NCI-H1694 treated with DMSO at 0.1 percent for 48 hours (cell line): ENCODE results near the gene INTS11.

ENCODE experiments used
- DNase-seq: peaks from one replicate; lab custom pipeline; 2025; lab: John Stamatoyannopoulos, UW

INTS11 gene

DNA sequence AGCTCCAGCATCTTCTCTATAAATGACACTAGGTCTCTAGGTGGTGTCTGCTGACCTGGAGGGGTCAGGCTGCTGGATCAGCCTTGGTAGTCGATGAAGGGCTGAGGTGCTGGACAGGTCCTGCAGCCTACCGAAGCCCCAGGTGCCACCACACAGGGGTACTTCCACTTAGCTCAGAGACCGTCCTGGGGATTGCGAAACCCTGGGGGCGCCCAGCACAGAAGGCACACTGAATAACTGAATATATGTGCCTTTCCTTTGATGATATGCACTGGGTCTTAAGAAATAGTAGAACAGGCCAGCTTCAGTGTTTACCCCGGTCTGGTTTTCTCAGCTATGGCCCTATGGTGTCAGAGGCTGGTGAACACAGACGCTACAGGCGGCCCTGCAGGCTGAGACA lies 61.7 kb downstream of the INTS11 start:
- no peak for DNase-seq

DNA sequence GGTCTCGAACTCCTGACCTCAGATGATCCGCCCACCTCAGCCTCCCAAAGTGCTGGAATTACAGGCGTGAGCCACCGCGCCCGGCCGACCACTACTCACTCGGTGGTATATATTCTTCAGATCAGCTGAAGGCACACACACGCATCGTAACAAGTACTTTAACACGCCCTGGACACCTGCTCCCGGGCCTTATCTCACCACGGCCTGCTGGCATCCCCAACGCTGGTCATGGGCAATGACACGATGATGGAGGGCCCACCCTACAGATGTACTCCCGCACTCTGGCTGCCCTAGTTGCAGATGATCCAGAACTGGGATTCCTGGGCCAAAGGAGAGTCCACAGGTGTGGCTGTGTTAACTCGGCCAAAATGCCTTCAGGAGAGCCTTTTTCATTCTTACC lies 62.4 kb downstream of the INTS11 start:
- DNase-seq: no peak
